A549 (cell line): ENCODE measurements around the gene LAMA1.

Experiments
- CTCF ChIP-seq: fragments of >200 bp; sonication (Bioruptor Twin); formaldehyde crosslinking; IDR thresholded peaks from 3 replicates; pipeline ENCODE4 v1.5.1; 2016
- EP300 ChIP-seq, 2 experiments: fragments of >200 bp; sonication (Bioruptor Twin); formaldehyde crosslinking; IDR thresholded peaks; 2 replicates in 1 of 2; 3 replicates in 1 of 2; pipeline ENCODE4 v1.6.1; 2016 to 2017
- HES2 ChIP-seq: fragments of >200 bp; sonication (Bioruptor Twin); formaldehyde crosslinking; IDR thresholded peaks from 2 replicates; pipeline ENCODE4 v1.6.1; 2016
- MAX ChIP-seq: IDR thresholded peaks from 2 replicates; pipeline ENCODE4 v1.6.1; 2012

- no peak for TF ChIP-seq MAX
- TF ChIP-seq CTCF = no peak
- TF ChIP-seq EP300 (IDR thresholded peaks at IDR 0.05) = no peak
- TF ChIP-seq HES2 = no peak
Measured at GRCh38 chr18:7032537-7032936, 85.1 kb downstream of the LAMA1 start.
